A549 (cell line): ENCODE measurements around the gene DGKD. TPM values are rescaled to one million over a fixed set of nuclear protein-coding genes. Genes with fewer than 3 reads are reported as not detected.

Experiments used
- ATAC-seq, 2 experiments: fragments of 200-7000 bp in 1 of 2; fragments of >200 bp in 1 of 2; cut with Nextera tagmentation in 1 of 2; cut with Tn5 transposase in 1 of 2; 3 replicates each; pipeline versions ENCODE4 v1.8.0 to v1.9.1; 2018 to 2020; ENCODE audit warnings: mild to moderate bottlenecking in 1 of 2, moderate library complexity in 1 of 2
- CTCF ChIA-PET: fragments of 300-600 bp; sonication (Branson Sonifier 250); formaldehyde crosslinking; extraction: SDS; loops from one replicate; lab custom pipeline; 2021; ENCODE audit warnings: antibody characterized with exemption, inconsistent platforms; lab: Yijun Ruan, JAX
- POLR2A ChIA-PET: fragments of 350-600 bp; formaldehyde crosslinking; extraction: SDS; loops from one replicate; lab custom pipeline; 2021; ENCODE audit warnings: antibody characterized with exemption, inconsistent platforms; lab: Yijun Ruan, JAX
- DNase-seq, 2 experiments: peaks; one replicate each; pipeline versions ENCODE4 v3.0.0 to v3.0.0-alpha.2; 2011 to 2016; ENCODE audit warnings: low read depth in 1 of 2, low spot score in 1 of 2
- FAIRE-seq: peaks from 2 replicates; lab custom pipeline; 2011; peaks lifted over from hg19 to GRCh38; lab: Jason Lieb, UNC
- H3K27ac ChIP-seq, 2 experiments: fragments of >200 bp; sonication (Bioruptor Twin); formaldehyde crosslinking; 3 replicates each; pipeline ENCODE4 v1.5.1; 2016 to 2017
- H3K4me1 ChIP-seq: fragments of >200 bp; sonication (Bioruptor Twin); formaldehyde crosslinking; 3 replicates; pipeline ENCODE4 v1.6.1; 2016
- H3K4me2 ChIP-seq: fragments of >200 bp; sonication (Bioruptor Twin); formaldehyde crosslinking; 3 replicates; pipeline ENCODE4 v1.6.1; 2016
- H3K4me3 ChIP-seq: fragments of >200 bp; sonication (Bioruptor Twin); formaldehyde crosslinking; 3 replicates; pipeline ENCODE4 v1.5.1; 2016
- H3K9me3 ChIP-seq: fragments of >200 bp; sonication (Bioruptor Twin); formaldehyde crosslinking; 3 replicates; pipeline ENCODE4 v1.6.1; 2016
- FOXS1 ChIP-seq: fragments of 250-450 bp; sonication (Bioruptor Pico); IDR thresholded peaks from 2 replicates; pipeline ENCODE4 v1.5.0; 2020; ENCODE audit warnings: mild to moderate bottlenecking, moderate library complexity
- HDAC2 ChIP-seq: fragments of 200-600 bp; sonication (generic); IDR thresholded peaks from 2 replicates; pipeline ENCODE4 v1.6.1; 2016
- JUN ChIP-seq, 2 experiments: fragments of >200 bp; sonication (Bioruptor Twin); formaldehyde crosslinking; IDR thresholded peaks; 2 replicates in 1 of 2; 3 replicates in 1 of 2; pipeline ENCODE4 v1.6.1; 2016 to 2017
- KDM1A ChIP-seq: fragments of 200-600 bp; sonication (generic); IDR thresholded peaks from 2 replicates; pipeline ENCODE4 v1.6.1; 2016; ENCODE audit warnings: low read depth, mild to moderate bottlenecking
- KDM5A ChIP-seq: fragments of 200-600 bp; sonication (generic); IDR thresholded peaks from 2 replicates; pipeline ENCODE4 v1.6.1; 2016; ENCODE audit warnings: antibody characterized with exemption, mild to moderate bottlenecking
- NFE2L2 ChIP-seq: fragments of 150-350 bp; conservative IDR thresholded peaks from 2 replicates; pipeline ENCODE4 v1.6.1; 2014; ENCODE audit warnings: low read length
- NPAS2 ChIP-seq: fragments of 250-450 bp; sonication (Bioruptor Pico); IDR thresholded peaks from 2 replicates; pipeline ENCODE4 v1.8.0; 2022; ENCODE audit warnings: mild to moderate bottlenecking, moderate library complexity, borderline replicate concordance
- PHF8 ChIP-seq: fragments of 200-600 bp; sonication (generic); IDR thresholded peaks from 2 replicates; pipeline ENCODE4 v1.6.1; 2016; ENCODE audit warnings: low read depth, mild to moderate bottlenecking, antibody characterized with exemption, moderate library complexity, borderline replicate concordance
- RAD21 ChIP-seq, 2 experiments: fragments of >200 bp in 1 of 2; sonication (Bioruptor Twin) in 1 of 2; formaldehyde crosslinking in 1 of 2; IDR thresholded peaks in 1 of 2; conservative IDR thresholded peaks in 1 of 2; 2 replicates in 1 of 2; 3 replicates in 1 of 2; pipeline ENCODE4 v1.6.1; 2012 to 2018; ENCODE audit warnings: inconsistent platforms in 1 of 2
- SREBF2 ChIP-seq: fragments of 450-650 bp; IDR thresholded peaks from 2 replicates; pipeline ENCODE4 v1.6.1; 2014; ENCODE audit warnings: mild to moderate bottlenecking, moderate library complexity
- WGBS: methylation state at CpG from one replicate; pipeline ENCODE4 v1.1.6; 2017; ENCODE audit errors: missing lambda C conversion rate; 5-methylcytosine and 5-hydroxymethylcytosine counted together
- polyA plus RNA-seq, 4 experiments: library from polyadenylated mRNA; depleted of rRNA in 3 of 4; stranded (reverse); fragments of >200 nt; fragmentation: RNase III in 1 of 4; extraction: RNeasy Plus Mini Kit Qiagen cat#74134 plus additional on column Dnase treatment in 1 of 4; gene quantifications; 2 replicates in 3 of 4; 3 replicates in 1 of 4; pipeline ENCODE4 v1.2.3, GENCODE V29; 2011 to 2017
- TF ChIP-seq, protein P1 (sequence below): fragments of 250-450 bp; sonication (Bioruptor Pico); IDR thresholded peaks from 2 replicates; pipeline ENCODE4 v1.5.0; 2020; ENCODE audit warnings: low read depth, mild to moderate bottlenecking, moderate library complexity
- TF ChIP-seq, protein P2 (sequence below): fragments of >200 bp; sonication (Bioruptor Twin); formaldehyde crosslinking; IDR thresholded peaks from 2 replicates; pipeline ENCODE4 v1.6.1; 2016
- TF ChIP-seq, protein P3 (sequence below): fragments of 250-450 bp; sonication (Bioruptor Pico); IDR thresholded peaks from 2 replicates; pipeline ENCODE4 v1.5.0; 2021; ENCODE audit warnings: mild to moderate bottlenecking, moderate library complexity, borderline replicate concordance
- TF ChIP-seq, protein P4 (sequence below): IDR thresholded peaks from 2 replicates; pipeline ENCODE4 v1.6.1; 2012
- TF ChIP-seq, protein P5 (sequence below): fragments of 150-350 bp; IDR thresholded peaks from 2 replicates; pipeline ENCODE4 v1.6.1; 2014; ENCODE audit warnings: low read depth, mild to moderate bottlenecking, low read length
- TF ChIP-seq, protein P6 (sequence below): fragments of >200 bp; sonication (Bioruptor Twin); formaldehyde crosslinking; IDR thresholded peaks from 3 replicates; pipeline ENCODE4 v1.5.1; 2016
- TF ChIP-seq, protein P7 (sequence below): fragments of >200 bp; sonication (Bioruptor Twin); formaldehyde crosslinking; IDR thresholded peaks from 3 replicates; pipeline ENCODE4 v1.6.1; 2016

The DGKD gene
- polyA plus RNA-seq, 2 of the 4 experiments (the other 2 are of a cell fraction): 68.8 to 99.6 TPM

DNA sequence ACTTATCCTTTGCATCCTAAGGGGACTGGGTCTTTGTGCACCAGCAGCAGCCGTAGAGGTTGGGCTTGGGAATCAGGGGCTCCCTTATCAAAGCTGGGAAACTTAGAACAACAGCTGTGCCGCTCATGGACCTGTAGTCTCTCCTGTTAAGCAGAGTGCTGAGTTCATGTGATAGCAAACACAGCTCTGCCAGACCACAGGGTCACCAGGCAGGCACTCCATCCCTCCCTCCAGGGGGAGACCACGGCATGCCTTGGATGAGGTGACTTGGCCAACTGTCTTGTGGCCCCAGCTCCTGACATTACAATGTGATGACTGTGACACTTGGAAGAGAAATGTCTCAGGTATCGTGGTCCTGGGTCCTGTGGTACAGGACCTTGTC, 60.0 kb downstream of the DGKD start:
- TF ChIP-seq, protein P1, sequence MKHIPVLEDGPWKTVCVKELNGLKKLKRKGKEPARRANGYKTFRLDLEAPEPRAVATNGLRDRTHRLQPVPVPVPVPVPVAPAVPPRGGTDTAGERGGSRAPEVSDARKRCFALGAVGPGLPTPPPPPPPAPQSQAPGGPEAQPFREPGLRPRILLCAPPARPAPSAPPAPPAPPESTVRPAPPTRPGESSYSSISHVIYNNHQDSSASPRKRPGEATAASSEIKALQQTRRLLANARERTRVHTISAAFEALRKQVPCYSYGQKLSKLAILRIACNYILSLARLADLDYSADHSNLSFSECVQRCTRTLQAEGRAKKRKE (CRISPR knock-in tag): 0 out of 2 replicates have a peak, but pooled peaks have one; percentile 1
- TF ChIP-seq JUN (IDR thresholded peaks at IDR 0.05) (peak in 1 of 2 experiments; percentile 17; a peak in 2 of 5 replicates), RAD21 (conservative IDR thresholded peaks at IDR 0.05 in 1 of 2, IDR thresholded peaks at IDR 0.05 in 1 of 2) (peak in 1 of 2 experiments; percentile 39; a peak in 2 of 5 replicates), SREBF2 (no peak), HDAC2 (no peak), KDM1A (no peak), NPAS2 (CRISPR knock-in tag) (0 out of 2 replicates have a peak, but pooled peaks have one; percentile 9), PHF8 (no peak), NFE2L2 (no peak), FOXS1 (CRISPR knock-in tag) (no peak), KDM5A (no peak)
- TF ChIP-seq, protein P2, sequence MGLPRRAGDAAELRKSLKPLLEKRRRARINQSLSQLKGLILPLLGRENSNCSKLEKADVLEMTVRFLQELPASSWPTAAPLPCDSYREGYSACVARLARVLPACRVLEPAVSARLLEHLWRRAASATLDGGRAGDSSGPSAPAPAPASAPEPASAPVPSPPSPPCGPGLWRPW: no peak
- TF ChIP-seq, protein P3, sequence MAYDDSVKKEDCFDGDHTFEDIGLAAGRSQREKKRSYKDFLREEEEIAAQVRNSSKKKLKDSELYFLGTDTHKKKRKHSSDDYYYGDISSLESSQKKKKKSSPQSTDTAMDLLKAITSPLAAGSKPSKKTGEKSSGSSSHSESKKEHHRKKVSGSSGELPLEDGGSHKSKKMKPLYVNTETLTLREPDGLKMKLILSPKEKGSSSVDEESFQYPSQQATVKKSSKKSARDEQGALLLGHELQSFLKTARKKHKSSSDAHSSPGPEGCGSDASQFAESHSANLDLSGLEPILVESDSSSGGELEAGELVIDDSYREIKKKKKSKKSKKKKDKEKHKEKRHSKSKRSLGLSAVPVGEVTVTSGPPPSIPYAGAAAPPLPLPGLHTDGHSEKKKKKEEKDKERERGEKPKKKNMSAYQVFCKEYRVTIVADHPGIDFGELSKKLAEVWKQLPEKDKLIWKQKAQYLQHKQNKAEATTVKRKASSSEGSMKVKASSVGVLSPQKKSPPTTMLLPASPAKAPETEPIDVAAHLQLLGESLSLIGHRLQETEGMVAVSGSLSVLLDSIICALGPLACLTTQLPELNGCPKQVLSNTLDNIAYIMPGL (CRISPR knock-in tag): no peak
- TF ChIP-seq, protein P4, sequence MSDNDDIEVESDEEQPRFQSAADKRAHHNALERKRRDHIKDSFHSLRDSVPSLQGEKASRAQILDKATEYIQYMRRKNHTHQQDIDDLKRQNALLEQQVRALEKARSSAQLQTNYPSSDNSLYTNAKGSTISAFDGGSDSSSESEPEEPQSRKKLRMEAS: peak; percentile 64; the same call in 1 of the 2 replicates
- TF ChIP-seq, protein P5, sequence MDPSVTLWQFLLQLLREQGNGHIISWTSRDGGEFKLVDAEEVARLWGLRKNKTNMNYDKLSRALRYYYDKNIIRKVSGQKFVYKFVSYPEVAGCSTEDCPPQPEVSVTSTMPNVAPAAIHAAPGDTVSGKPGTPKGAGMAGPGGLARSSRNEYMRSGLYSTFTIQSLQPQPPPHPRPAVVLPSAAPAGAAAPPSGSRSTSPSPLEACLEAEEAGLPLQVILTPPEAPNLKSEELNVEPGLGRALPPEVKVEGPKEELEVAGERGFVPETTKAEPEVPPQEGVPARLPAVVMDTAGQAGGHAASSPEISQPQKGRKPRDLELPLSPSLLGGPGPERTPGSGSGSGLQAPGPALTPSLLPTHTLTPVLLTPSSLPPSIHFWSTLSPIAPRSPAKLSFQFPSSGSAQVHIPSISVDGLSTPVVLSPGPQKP: no peak
- TF ChIP-seq, protein P6, sequence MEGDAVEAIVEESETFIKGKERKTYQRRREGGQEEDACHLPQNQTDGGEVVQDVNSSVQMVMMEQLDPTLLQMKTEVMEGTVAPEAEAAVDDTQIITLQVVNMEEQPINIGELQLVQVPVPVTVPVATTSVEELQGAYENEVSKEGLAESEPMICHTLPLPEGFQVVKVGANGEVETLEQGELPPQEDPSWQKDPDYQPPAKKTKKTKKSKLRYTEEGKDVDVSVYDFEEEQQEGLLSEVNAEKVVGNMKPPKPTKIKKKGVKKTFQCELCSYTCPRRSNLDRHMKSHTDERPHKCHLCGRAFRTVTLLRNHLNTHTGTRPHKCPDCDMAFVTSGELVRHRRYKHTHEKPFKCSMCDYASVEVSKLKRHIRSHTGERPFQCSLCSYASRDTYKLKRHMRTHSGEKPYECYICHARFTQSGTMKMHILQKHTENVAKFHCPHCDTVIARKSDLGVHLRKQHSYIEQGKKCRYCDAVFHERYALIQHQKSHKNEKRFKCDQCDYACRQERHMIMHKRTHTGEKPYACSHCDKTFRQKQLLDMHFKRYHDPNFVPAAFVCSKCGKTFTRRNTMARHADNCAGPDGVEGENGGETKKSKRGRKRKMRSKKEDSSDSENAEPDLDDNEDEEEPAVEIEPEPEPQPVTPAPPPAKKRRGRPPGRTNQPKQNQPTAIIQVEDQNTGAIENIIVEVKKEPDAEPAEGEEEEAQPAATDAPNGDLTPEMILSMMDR: no peak
- TF ChIP-seq, protein P7, sequence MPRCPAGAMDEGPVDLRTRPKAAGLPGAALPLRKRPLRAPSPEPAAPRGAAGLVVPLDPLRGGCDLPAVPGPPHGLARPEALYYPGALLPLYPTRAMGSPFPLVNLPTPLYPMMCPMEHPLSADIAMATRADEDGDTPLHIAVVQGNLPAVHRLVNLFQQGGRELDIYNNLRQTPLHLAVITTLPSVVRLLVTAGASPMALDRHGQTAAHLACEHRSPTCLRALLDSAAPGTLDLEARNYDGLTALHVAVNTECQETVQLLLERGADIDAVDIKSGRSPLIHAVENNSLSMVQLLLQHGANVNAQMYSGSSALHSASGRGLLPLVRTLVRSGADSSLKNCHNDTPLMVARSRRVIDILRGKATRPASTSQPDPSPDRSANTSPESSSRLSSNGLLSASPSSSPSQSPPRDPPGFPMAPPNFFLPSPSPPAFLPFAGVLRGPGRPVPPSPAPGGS: peak; percentile 43; the same call in 1 of the 3 replicates
- TF ChIP-seq, all 56 proteins: peak for 6
- FAIRE-seq (no peak), ATAC-seq (peak; percentile 42 to 53; a peak in 5 of 6 replicates), DNase-seq (peak in 1 of 2 experiments; percentile 78)
- peak overlapping the region; percentile 90 for H3K4me2 ChIP-seq
- ChIA-PET POLR2A (interaction anchor here (0.6 to 2.1 kb wide), 2 partner anchors 8 to 418 kb away, joined by 4 to 17 read pairs; no protein-coding TSS in a partner anchor), CTCF (interaction anchor here (1.1 to 23.2 kb wide), 9 partner anchors 10 to 419 kb away, joined by 3 to 356 read pairs (median 4); no protein-coding TSS in a partner anchor)
- H3K27ac ChIP-seq: peak overlapping the region; percentile 95 to 99
- H3K4me1 ChIP-seq: peaks cover 77% of the 10 kb centered on the region
- H3K9me3 ChIP-seq: peaks cover 25% of the 10 kb centered on the region
- 10% methylated on average over 4 of the region's 4 CpGs for WGBS
- H3K4me3 ChIP-seq: peak overlapping the region; percentile 32
